RWPE2 (cell line): ENCODE measurements around the gene RIPOR2.
"Not testable (repeated sequence)": the region's sequence is repeated elsewhere in the genome, so short reads cannot be mapped to it uniquely, and the experiment has no call there.

Experiments
- ATAC-seq: fragments of 200-7000 bp; cut with Tn5 transposase; 3 replicates; pipeline ENCODE4 v1.9.1; 2021; ENCODE audit warnings: low read depth
- DNase-seq: peaks from one replicate; pipeline ENCODE4 v3.0.0-alpha.2; 2020; ENCODE audit warnings: low spot score
- H3K27ac ChIP-seq: fragments of 450-650 bp; 2 replicates; pipeline ENCODE4 v1.5.1; 2017; ENCODE audit warnings: mild to moderate bottlenecking; ENCODE audit not compliant: poor library complexity, severe bottlenecking
- H3K27me3 ChIP-seq: fragments of 250-450 bp; sonication (Bioruptor Pico); 2 replicates; pipeline ENCODE4 v1.5.1; 2021; ENCODE audit warnings: mild to moderate bottlenecking, moderate library complexity; ENCODE audit not compliant: insufficient read depth, poor library complexity, severe bottlenecking
- H3K36me3 ChIP-seq: fragments of 250-450 bp; sonication (Bioruptor Pico); 2 replicates; pipeline ENCODE4 v1.5.1; 2020; ENCODE audit warnings: low read depth, mild to moderate bottlenecking, moderate library complexity
- H3K4me1 ChIP-seq: fragments of 250-450 bp; sonication (Bioruptor Pico); 2 replicates; pipeline ENCODE4 v1.5.1; 2021; ENCODE audit warnings: mild to moderate bottlenecking, moderate library complexity; ENCODE audit not compliant: insufficient read depth, poor library complexity, severe bottlenecking
- H3K4me3 ChIP-seq: fragments of 250-450 bp; sonication (Bioruptor Pico); 2 replicates; pipeline ENCODE4 v1.5.1; 2021; ENCODE audit warnings: mild to moderate bottlenecking, moderate library complexity; ENCODE audit not compliant: severe bottlenecking
- H3K9me3 ChIP-seq: fragments of 250-450 bp; sonication (Bioruptor Pico); 2 replicates; pipeline ENCODE4 v1.5.1; 2021; ENCODE audit warnings: mild to moderate bottlenecking, moderate library complexity; ENCODE audit not compliant: severe bottlenecking
- CTCF ChIP-seq: fragments of 450-650 bp; IDR thresholded peaks from one replicate; pipeline ENCODE4 v1.5.1; 2017; ENCODE audit warnings: mild to moderate bottlenecking, moderate library complexity; ENCODE audit not compliant: poor library complexity, severe bottlenecking

RIPOR2 gene

GRCh38 chr6:24915641-24916040, 20.1 kb downstream of the RIPOR2 start:
- TF ChIP-seq CTCF = no peak
- Histone ChIP-seq H3K36me3 (no peaks in the 10 kb centered on the region), H3K9me3 (no peaks in the 10 kb centered on the region), H3K27me3 (peaks cover 14% of the 10 kb centered on the region), H3K4me1 (no peaks in the 10 kb centered on the region), H3K4me3 (no peak overlapping the region), H3K27ac (no peak overlapping the region)
- ATAC-seq (no peak), DNase-seq (no peak)

GRCh38 chr6:24914082-24914481, 21.7 kb downstream of the RIPOR2 start:
- H3K27ac ChIP-seq, ATAC-seq, H3K36me3 ChIP-seq: not testable (repeated sequence)

GRCh38 chr6:24911796-24912382, 23.9 kb downstream of the RIPOR2 start:
- Histone ChIP-seq H3K9me3 (no peaks in the 10 kb centered on the region), H3K36me3 (no peaks in the 10 kb centered on the region), H3K27me3 (peaks cover 20% of the 10 kb centered on the region), H3K27ac (no peak overlapping the region), H3K4me1 (no peaks in the 10 kb centered on the region), H3K4me3 (no peak overlapping the region)
- ATAC-seq = no peak
- TF ChIP-seq CTCF = no peak
- no peak for DNase-seq

More at GRCh38 chr6:24914082-24914481, 21.7 kb downstream of the RIPOR2 start:
- H3K27me3 ChIP-seq = peaks cover 20% of the 10 kb centered on the region
- DNase-seq, H3K4me3 ChIP-seq, H3K4me1 ChIP-seq, H3K9me3 ChIP-seq: not testable (repeated sequence)

GRCh38 chr6:24910961-24911725, 24.6 kb downstream of the RIPOR2 start:
- Histone ChIP-seq H3K4me1 (no peaks in the 10 kb centered on the region), H3K4me3 (peak overlapping the region; percentile 30), H3K27ac (no peak overlapping the region), H3K9me3 (no peaks in the 10 kb centered on the region), H3K27me3 (peaks cover 20% of the 10 kb centered on the region), H3K36me3 (no peaks in the 10 kb centered on the region)
- no peak for TF ChIP-seq CTCF
- no peak for DNase-seq
- peak; percentile 69 for ATAC-seq

- Histone ChIP-seq H3K4me3 (peak overlapping the region; percentile 30), H3K4me1 (no peaks in the 10 kb centered on the region), H3K27me3 (peaks cover 20% of the 10 kb centered on the region), H3K27ac (no peak overlapping the region), H3K9me3 (no peaks in the 10 kb centered on the region), H3K36me3 (no peaks in the 10 kb centered on the region)
- no peak for DNase-seq
- TF ChIP-seq CTCF = no peak
- ATAC-seq = no peak; the same call in 2 of the 3 replicates
These were observed 25.3 kb downstream of the RIPOR2 start for GRCh38 chr6:24910331-24910960.
